ENCODE results near the gene KLK15. TPM values are rescaled to one million over a fixed set of nuclear protein-coding genes. Genes with fewer than 3 reads are reported as not detected.

KLK15 gene
- total RNA-seq, 1 donor from 2014 or later, result not detected

- intact Hi-C loops (cut with DNase I), result no loop called here
- H3K27ac ChIP-seq, result no peak overlapping the region
- H3K9me3 ChIP-seq, result no peaks in the 10 kb centered on the region
- H3K4me3 ChIP-seq, result no peak overlapping the region
- no peak for DNase-seq (ENCODE audit: low spot score in 2 of 2)
- TF ChIP-seq, protein P1, sequence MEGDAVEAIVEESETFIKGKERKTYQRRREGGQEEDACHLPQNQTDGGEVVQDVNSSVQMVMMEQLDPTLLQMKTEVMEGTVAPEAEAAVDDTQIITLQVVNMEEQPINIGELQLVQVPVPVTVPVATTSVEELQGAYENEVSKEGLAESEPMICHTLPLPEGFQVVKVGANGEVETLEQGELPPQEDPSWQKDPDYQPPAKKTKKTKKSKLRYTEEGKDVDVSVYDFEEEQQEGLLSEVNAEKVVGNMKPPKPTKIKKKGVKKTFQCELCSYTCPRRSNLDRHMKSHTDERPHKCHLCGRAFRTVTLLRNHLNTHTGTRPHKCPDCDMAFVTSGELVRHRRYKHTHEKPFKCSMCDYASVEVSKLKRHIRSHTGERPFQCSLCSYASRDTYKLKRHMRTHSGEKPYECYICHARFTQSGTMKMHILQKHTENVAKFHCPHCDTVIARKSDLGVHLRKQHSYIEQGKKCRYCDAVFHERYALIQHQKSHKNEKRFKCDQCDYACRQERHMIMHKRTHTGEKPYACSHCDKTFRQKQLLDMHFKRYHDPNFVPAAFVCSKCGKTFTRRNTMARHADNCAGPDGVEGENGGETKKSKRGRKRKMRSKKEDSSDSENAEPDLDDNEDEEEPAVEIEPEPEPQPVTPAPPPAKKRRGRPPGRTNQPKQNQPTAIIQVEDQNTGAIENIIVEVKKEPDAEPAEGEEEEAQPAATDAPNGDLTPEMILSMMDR (IDR thresholded peaks at IDR 0.05), result no peak
- H3K36me3 ChIP-seq, result no peaks in the 10 kb centered on the region
- no peaks in the 10 kb centered on the region for H3K4me1 ChIP-seq
- H3K27me3 ChIP-seq, result no peaks in the 10 kb centered on the region
Observed at GRCh38 chr19:50832666-50833065, 708 bp downstream of the KLK15 start.

DNA sequence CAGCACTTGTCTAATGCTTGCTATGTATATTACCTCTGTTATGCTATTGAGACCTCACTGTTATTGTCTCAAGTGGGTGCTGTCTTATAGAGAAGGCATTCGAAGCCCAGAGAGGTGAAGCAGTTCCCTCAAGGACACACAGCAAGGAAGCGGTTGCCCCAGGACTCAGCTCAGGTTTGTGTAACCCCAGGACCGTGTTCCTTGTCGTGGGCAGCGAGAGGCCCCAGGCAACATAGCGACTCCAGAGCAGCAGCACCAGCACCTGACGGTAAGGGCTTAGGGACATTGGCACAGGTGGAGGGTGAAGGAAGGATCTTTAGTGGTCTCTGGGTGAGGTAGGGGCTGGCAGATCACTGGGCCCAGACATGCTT is 2.4 kb downstream of the KLK15 start:
- intact Hi-C loops (cut with DNase I), result no loop called here

GRCh38 chr19:50830266-50831025 is 2.9 kb downstream of the KLK15 start:
- H3K36me3 ChIP-seq, result no peaks in the 10 kb centered on the region
- no peaks in the 10 kb centered on the region for H3K27me3 ChIP-seq
- H3K4me3 ChIP-seq, result no peak overlapping the region

More for the DNA sequence above, 2.4 kb downstream of the KLK15 start:
- TF ChIP-seq, protein P1 (IDR thresholded peaks at IDR 0.05), result no peak
- no peak for DNase-seq (ENCODE audit: low spot score in 2 of 2)
- Histone ChIP-seq H3K27me3 (no peaks in the 10 kb centered on the region), H3K27ac (no peak overlapping the region), H3K36me3 (no peaks in the 10 kb centered on the region), H3K9me3 (no peaks in the 10 kb centered on the region), H3K4me1 (no peaks in the 10 kb centered on the region), H3K4me3 (no peak overlapping the region)

GRCh38 chr19:50829801-50830200 is 3.6 kb downstream of the KLK15 start:
- Histone ChIP-seq H3K27me3 (no peaks in the 10 kb centered on the region), H3K4me3 (no peak overlapping the region), H3K27ac (no peak overlapping the region), H3K4me1 (no peaks in the 10 kb centered on the region), H3K36me3 (no peaks in the 10 kb centered on the region), H3K9me3 (no peaks in the 10 kb centered on the region)
- TF ChIP-seq, protein P1 (IDR thresholded peaks at IDR 0.05), result no peak
- no peak for DNase-seq (ENCODE audit: low spot score in 2 of 2)
- intact Hi-C loops (cut with DNase I), result no loop called here

More at GRCh38 chr19:50830266-50831025, 2.9 kb downstream of the KLK15 start:
- Histone ChIP-seq H3K4me1 (no peaks in the 10 kb centered on the region), H3K9me3 (no peaks in the 10 kb centered on the region), H3K27ac (no peak overlapping the region)
- no peak for DNase-seq (ENCODE audit: low spot score in 2 of 2)
- TF ChIP-seq, protein P1 (IDR thresholded peaks at IDR 0.05), result no peak
- intact Hi-C loops (cut with DNase I), result no loop called here

GRCh38 chr19:50827476-50827875 is 5.9 kb downstream of the KLK15 start:
- no peak for DNase-seq (ENCODE audit: low spot score in 2 of 2)
- Histone ChIP-seq H3K27me3 (no peaks in the 10 kb centered on the region), H3K4me1 (no peaks in the 10 kb centered on the region), H3K27ac (no peak overlapping the region), H3K9me3 (no peaks in the 10 kb centered on the region), H3K36me3 (no peaks in the 10 kb centered on the region), H3K4me3 (no peak overlapping the region)
- TF ChIP-seq, protein P1 (IDR thresholded peaks at IDR 0.05), result no peak
- intact Hi-C loops (cut with DNase I), result no loop called here
